Tibial nerve (tissue), 4 donors: ENCODE measurements around the gene MED26. TPM values are rescaled to one million over a fixed set of nuclear protein-coding genes. Genes with fewer than 3 reads are reported as not detected.

Experiments
- DNase-seq, 2 donors: peaks; one replicate each; pipeline ENCODE4 v3.0.0-alpha.2; 2019; ENCODE audit warnings: low spot score in 2 of 2
- H3K27ac ChIP-seq, 4 donors: fragments of 200-600 bp; sonication (generic) in 3 of 4; one replicate each; pipeline ENCODE4 v1.5.1; 2017 to 2019; ENCODE audit warnings: mild to moderate bottlenecking in 1 of 4
- H3K27me3 ChIP-seq, 2 donors: fragments of 200-600 bp; sonication (generic) in 1 of 2; one replicate each; pipeline versions ENCODE4 v1.5.1 to v1.6.0; 2017 to 2019
- H3K36me3 ChIP-seq, 3 donors: fragments of 200-600 bp; sonication (generic); one replicate each; pipeline ENCODE4 v1.5.1; 2018 to 2019
- H3K4me1 ChIP-seq, 4 donors: fragments of 200-600 bp; sonication (generic) in 3 of 4; one replicate each; pipeline ENCODE4 v1.5.1; 2017 to 2019
- H3K4me3 ChIP-seq, 4 donors: fragments of 200-600 bp; sonication (generic) in 3 of 4; one replicate each; pipeline ENCODE4 v1.5.1; 2017 to 2019; ENCODE audit warnings: mild to moderate bottlenecking in 1 of 4, moderate library complexity in 1 of 4
- H3K9me3 ChIP-seq, 4 donors: fragments of 200-600 bp; sonication (generic) in 3 of 4; one replicate each; pipeline ENCODE4 v1.5.1; 2017 to 2019
- EP300 ChIP-seq, 2 donors: sonication (generic); formaldehyde crosslinking; IDR thresholded peaks; one replicate each; pipeline ENCODE4 v1.6.1; 2017; ENCODE audit warnings: antibody characterized with exemption in 2 of 2, mild to moderate bottlenecking in 1 of 2
- POLR2A ChIP-seq, 2 donors: fragments of 450-650 bp; IDR thresholded peaks; one replicate each; pipeline ENCODE4 v1.6.1; 2017; ENCODE audit warnings: antibody characterized with exemption in 2 of 2, mild to moderate bottlenecking in 2 of 2, moderate library complexity in 2 of 2
- WGBS, 2 donors: methylation state at CpG; one replicate each; pipeline ENCODE4 v1.1.5; 2018; 5-methylcytosine and 5-hydroxymethylcytosine counted together
- total RNA-seq, 4 donors: library from RNA; depleted of rRNA; stranded (reverse); fragments of >200 nt; gene quantifications; one replicate each; pipeline ENCODE4 v1.1.0, GENCODE V29; 2016
- TF ChIP-seq, protein P1 (sequence below), 5 experiments: fragments of 200-600 bp in 3 of 5; fragments of 450-650 bp in 2 of 5; sonication (generic) in 3 of 5; IDR thresholded peaks; one replicate each; pipeline ENCODE4 v1.5.1; 2016 to 2019; ENCODE audit warnings: antibody characterized with exemption in 5 of 5, mild to moderate bottlenecking in 3 of 5, moderate library complexity in 2 of 5

Gene MED26
- total RNA-seq, 4 donors from 2014 or later = 6.1 to 14.2 (median 11.7) TPM

DNA sequence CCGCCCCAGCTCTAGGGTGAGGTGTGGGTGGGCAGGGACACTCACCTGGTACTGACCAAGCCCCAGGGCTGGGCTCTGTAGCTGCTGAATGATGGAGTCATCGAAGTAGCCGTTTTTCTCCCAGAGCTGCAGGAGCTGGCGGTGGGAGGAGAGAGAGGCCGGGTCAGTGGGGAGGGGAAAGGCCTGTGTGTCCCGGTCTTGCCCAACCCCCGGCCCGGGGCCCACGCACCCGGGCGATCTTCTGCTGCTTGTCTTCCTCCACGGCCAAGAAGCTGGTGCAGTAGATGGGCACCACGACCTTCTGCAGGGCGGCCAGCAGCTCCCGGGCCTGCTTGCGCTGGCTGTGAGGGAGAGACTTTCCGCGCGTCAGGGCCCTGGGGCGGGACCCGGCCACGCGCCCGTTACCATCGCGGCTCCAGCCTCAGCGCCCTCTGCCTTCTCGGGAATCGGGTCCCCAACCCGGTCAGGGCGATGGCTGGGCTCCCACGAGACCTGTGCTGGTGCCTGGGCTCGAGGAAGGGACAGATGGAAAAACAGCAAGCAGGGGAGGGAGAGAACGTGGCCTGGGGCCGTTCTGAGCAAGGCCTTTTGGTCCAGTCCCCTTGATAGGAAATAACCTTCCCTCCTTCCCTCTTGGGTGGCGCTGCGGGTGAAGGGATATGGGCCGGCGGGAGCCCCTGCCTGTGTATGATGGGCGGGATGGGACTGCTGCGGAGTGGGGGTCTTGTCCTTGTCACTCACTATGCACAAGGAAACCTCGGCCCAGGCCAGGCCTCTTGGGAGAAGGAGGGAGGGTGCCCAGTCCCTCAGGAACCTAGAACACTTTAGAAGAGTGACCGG is 97.2 kb downstream of the MED26 start:
- Histone ChIP-seq H3K27me3 (no peaks in the 10 kb centered on the region), H3K36me3 (peaks cover 21 to 100% (median 75%) of the 10 kb centered on the region in 3 donors), H3K4me3 (no peak overlapping the region), H3K27ac (no peak overlapping the region), H3K9me3 (no peaks in the 10 kb centered on the region), H3K4me1 (no peaks in the 10 kb centered on the region)
- no peak for DNase-seq
- TF ChIP-seq EP300 (IDR thresholded peaks at IDR 0.05) (no peak), POLR2A (IDR thresholded peaks at IDR 0.05) (no peak)
- 91% methylated on average over 40 to 43 of the region's 43 CpGs for WGBS, 2 donors

DNA sequence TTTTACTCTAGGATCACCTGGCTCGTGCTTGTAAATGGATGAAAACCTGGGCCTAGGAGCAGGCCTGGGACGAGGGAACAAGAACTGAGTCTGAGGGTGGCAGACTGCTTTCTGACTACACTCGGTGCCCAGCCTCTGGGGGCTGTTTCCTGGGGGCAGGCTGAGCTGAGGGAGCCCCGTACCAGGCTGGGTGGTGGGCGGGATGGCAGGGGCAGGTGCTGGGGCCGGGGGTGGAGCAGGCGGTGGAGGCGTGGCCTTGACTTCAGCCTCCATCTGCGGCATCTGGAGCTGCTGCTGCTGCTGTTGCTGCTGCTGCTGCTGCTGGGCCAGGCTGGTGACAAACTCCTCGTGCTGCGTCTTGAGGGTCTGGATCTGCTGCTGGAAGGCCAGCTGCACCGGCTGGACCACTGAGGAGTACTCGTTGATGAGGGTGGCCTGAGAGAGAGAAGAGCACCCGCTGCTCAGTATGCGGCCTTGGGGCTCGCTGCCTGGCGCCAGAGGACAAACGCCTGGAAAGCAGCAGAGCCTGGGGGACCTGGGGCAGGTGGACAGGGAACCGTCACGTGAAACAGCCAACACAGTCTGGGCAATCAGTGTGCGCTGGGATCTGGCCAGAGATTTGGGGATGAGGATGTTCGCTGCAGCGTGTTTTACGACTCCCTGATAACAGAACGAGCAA is 98.4 kb downstream of the MED26 start:
- WGBS, 2 donors = 89 to 94% methylated on average over 20 to 25 of the region's 25 CpGs
- no peak for DNase-seq
- TF ChIP-seq, protein P1, sequence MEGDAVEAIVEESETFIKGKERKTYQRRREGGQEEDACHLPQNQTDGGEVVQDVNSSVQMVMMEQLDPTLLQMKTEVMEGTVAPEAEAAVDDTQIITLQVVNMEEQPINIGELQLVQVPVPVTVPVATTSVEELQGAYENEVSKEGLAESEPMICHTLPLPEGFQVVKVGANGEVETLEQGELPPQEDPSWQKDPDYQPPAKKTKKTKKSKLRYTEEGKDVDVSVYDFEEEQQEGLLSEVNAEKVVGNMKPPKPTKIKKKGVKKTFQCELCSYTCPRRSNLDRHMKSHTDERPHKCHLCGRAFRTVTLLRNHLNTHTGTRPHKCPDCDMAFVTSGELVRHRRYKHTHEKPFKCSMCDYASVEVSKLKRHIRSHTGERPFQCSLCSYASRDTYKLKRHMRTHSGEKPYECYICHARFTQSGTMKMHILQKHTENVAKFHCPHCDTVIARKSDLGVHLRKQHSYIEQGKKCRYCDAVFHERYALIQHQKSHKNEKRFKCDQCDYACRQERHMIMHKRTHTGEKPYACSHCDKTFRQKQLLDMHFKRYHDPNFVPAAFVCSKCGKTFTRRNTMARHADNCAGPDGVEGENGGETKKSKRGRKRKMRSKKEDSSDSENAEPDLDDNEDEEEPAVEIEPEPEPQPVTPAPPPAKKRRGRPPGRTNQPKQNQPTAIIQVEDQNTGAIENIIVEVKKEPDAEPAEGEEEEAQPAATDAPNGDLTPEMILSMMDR (IDR thresholded peaks at IDR 0.05) = no peak
- TF ChIP-seq EP300 (IDR thresholded peaks at IDR 0.05) (no peak), POLR2A (IDR thresholded peaks at IDR 0.05) (no peak)
- Histone ChIP-seq H3K4me3 (no peak overlapping the region), H3K9me3 (no peaks in the 10 kb centered on the region), H3K27ac (no peak overlapping the region), H3K4me1 (no peaks in the 10 kb centered on the region), H3K36me3 (peaks cover 16 to 100% (median 76%) of the 10 kb centered on the region in 3 donors), H3K27me3 (no peaks in the 10 kb centered on the region)

DNA sequence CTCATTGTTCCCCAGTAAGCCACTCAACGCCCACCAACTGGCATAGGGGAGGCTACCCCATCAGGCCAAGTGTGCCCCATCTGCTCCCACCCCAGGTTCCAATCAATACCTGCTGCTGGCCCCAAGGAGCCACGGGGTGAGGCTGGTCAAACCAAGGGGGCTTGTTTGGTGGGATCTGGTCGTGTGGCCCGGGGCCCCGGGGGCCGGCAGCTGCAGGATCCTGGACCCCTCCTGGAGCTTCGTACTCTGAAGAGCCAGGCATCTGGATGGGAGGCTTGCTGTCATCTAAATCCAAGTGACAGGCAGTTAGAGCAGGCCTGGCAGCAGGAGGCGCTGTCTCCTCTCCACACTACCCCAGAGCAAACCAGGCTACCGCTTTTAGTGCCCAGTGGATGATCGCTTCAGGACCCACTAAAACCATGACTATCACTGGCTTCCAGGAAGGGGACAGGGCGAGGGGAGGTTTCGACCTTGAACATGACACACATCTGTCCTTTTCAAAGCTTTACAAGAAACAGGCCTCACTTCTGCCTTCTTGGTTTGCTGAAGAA is 100.0 kb downstream of the MED26 start:
- peaks cover 19 to 100% (median 78%) of the 10 kb centered on the region in 3 donors for H3K36me3 ChIP-seq
- TF ChIP-seq POLR2A (IDR thresholded peaks at IDR 0.05) (no peak), EP300 (IDR thresholded peaks at IDR 0.05) (no peak)
- TF ChIP-seq, protein P1 (IDR thresholded peaks at IDR 0.05) = no peak
- no peak overlapping the region for H3K4me3 ChIP-seq
- H3K9me3 ChIP-seq = no peaks in the 10 kb centered on the region
- H3K27me3 ChIP-seq = no peaks in the 10 kb centered on the region
- no peak overlapping the region for H3K27ac ChIP-seq
- no peak for DNase-seq
- H3K4me1 ChIP-seq = no peaks in the 10 kb centered on the region
- WGBS, 2 donors = 92 to 94% methylated on average over 7 to 12 of the region's 12 CpGs

DNA sequence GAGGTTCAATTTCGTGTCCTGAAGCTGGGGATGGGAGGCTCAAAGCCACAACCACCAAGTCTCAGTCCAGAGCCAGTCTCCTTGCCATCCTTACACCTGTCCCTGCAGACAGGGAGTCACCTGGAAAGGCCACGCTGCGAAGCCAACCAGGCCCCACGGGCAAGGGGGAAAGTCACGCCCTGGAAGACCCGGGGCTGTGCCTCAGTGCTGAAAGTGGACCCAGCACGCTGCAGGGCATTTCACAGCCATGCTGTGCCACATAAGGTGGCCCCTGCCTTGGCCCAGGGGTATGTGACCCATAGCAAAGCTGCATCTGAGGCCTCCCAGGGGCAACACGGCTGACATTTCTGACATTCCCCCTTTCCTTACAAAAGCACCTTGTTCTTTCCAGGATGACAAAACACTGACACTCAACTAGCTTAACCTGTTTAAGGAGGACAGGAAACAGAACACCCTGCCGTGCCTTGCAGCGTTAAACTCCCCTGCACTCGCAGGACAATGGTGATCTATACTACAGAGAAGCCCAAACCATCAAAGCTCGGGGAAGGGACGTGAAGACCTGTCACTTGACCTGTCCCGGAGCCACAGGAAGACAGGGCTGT is 100.6 kb downstream of the MED26 start:
- Histone ChIP-seq H3K27ac (no peak overlapping the region), H3K4me3 (no peak overlapping the region), H3K4me1 (no peaks in the 10 kb centered on the region), H3K36me3 (peaks cover 24 to 100% (median 78%) of the 10 kb centered on the region in 3 donors), H3K27me3 (no peaks in the 10 kb centered on the region), H3K9me3 (no peaks in the 10 kb centered on the region)
- WGBS, 2 donors = 82 to 86% methylated on average over 14 of the region's 14 CpGs
- DNase-seq = no peak
- no peak for TF ChIP-seq EP300 (IDR thresholded peaks at IDR 0.05)
- TF ChIP-seq, protein P1 (IDR thresholded peaks at IDR 0.05) = no peak
- TF ChIP-seq POLR2A (IDR thresholded peaks at IDR 0.05) = no peak

DNA sequence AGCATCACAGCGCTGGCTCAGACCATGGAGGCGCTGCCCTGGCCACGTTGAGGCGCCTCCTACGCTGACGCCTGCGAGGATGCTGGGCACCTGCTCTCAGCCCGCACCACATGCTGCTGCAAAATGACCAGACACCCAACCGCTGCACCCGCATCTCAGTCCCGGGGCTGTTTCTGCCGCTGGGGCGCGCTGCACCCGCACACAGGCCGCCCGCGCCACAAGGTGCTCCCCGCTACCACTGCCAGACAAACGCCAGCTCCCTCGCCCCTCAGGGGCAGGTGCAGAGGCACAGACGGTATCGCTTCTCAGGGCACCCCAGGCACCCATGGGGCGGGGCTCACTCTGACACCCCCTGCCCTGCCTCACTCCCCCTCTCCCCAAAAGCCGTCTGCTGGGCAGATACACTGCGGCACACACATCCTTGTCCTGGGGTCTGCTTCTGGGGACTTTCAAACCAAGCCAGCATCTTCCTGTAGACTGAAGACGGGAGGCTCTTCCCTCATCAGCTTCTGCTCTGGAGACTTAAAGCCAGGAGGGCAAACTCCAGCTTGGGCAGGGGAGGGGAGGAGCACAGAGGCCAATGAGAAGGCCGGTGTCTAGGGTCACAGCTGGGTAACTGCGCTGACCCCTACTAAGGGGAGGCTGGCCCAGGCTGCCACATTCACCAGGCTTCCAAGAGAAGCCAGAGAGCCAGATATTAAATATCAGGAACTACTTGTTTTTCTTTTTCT is 102.1 kb downstream of the MED26 start:
- Histone ChIP-seq H3K27ac (no peak overlapping the region), H3K36me3 (peaks cover 20 to 100% (median 74%) of the 10 kb centered on the region in 3 donors)

More for the DNA sequence above, 102.1 kb downstream of the MED26 start:
- H3K4me3 ChIP-seq = no peak overlapping the region
- no peak for DNase-seq
- no peaks in the 10 kb centered on the region for H3K4me1 ChIP-seq
- 96% methylated on average over 24 to 29 of the region's 29 CpGs for WGBS, 2 donors
- H3K27me3 ChIP-seq = no peaks in the 10 kb centered on the region
- TF ChIP-seq POLR2A (IDR thresholded peaks at IDR 0.05) = no peak
- TF ChIP-seq EP300 (IDR thresholded peaks at IDR 0.05) = no peak
- TF ChIP-seq, protein P1 (IDR thresholded peaks at IDR 0.05) = no peak
- H3K9me3 ChIP-seq = no peaks in the 10 kb centered on the region
